ENCODE data around the gene ZNF362. TPM values are rescaled to one million over a fixed set of nuclear protein-coding genes. Genes with fewer than 3 reads are reported as not detected.

The ZNF362 gene
- polyA plus RNA-seq, 1 donor = 33.6 TPM

GRCh38 chr1:33343539-33343938, 87.2 kb downstream of the ZNF362 start:
- DNase-seq (ENCODE audit: low read depth) = no peak

GRCh38 chr1:33344896-33345560, 88.7 kb downstream of the ZNF362 start:
- DNase-seq (ENCODE audit: low read depth) = no peak

- DNase-seq (ENCODE audit: low read depth) = no peak
Observed at GRCh38 chr1:33346533-33346926, 90.2 kb downstream of the ZNF362 start.

- no peak for DNase-seq (ENCODE audit: low read depth)
Observed at GRCh38 chr1:33346927-33347649, 90.8 kb downstream of the ZNF362 start.

- no peak for DNase-seq (ENCODE audit: low read depth)
Observed at GRCh38 chr1:33347650-33347992, 91.3 kb downstream of the ZNF362 start.

GRCh38 chr1:33348194-33348593, 91.9 kb downstream of the ZNF362 start:
- no peak for DNase-seq (ENCODE audit: low read depth)

- no peak for DNase-seq (ENCODE audit: low read depth)
Observed at GRCh38 chr1:33348676-33349080, 92.4 kb downstream of the ZNF362 start.

GRCh38 chr1:33349081-33349759, 92.9 kb downstream of the ZNF362 start:
- no peak for DNase-seq (ENCODE audit: low read depth)

GRCh38 chr1:33349778-33350610, 93.7 kb downstream of the ZNF362 start:
- no peak for DNase-seq (ENCODE audit: low read depth)

Other genes with a start within 250 kb of the ZNF362 start
- 124 TPM for gene AK2, start 219.6 kb upstream of the ZNF362 start, polyA plus RNA-seq (ENCODE audit: insufficient read length)
- 3.4 TPM for gene AZIN2, start 175.3 kb upstream of the ZNF362 start, polyA plus RNA-seq (ENCODE audit: insufficient read length)
- gene TRIM62, start 74.4 kb upstream of the ZNF362 start, polyA plus RNA-seq (ENCODE audit: insufficient read length) = 5.7 TPM
- gene A3GALT2, start 64.6 kb downstream of the ZNF362 start, polyA plus RNA-seq (ENCODE audit: insufficient read length) = not detected
- 67.8 TPM for gene PHC2, start 174.6 kb downstream of the ZNF362 start, polyA plus RNA-seq (ENCODE audit: insufficient read length)
- 2.4 TPM for gene ZSCAN20, start 216.2 kb downstream of the ZNF362 start, polyA plus RNA-seq (ENCODE audit: insufficient read length)